GM19372 (cell line): Measurements from ENCODE around the gene INPP5B.
A peak's percentile ranks its signal among the peaks of the same experiment; 100 is the strongest.
"Not testable (repeated sequence)": the region's sequence is repeated elsewhere in the genome, so short reads cannot be mapped to it uniquely, and the experiment has no call there.

Source experiments
- ATAC-seq: cut with Tn5 transposase; IDR thresholded peaks from one replicate; pipeline ENCODE4 v1.9.1; 2021; ENCODE audit warnings: mild to moderate bottlenecking, low read depth, moderate library complexity; ENCODE audit not compliant: unreplicated experiment

Gene INPP5B

DNA sequence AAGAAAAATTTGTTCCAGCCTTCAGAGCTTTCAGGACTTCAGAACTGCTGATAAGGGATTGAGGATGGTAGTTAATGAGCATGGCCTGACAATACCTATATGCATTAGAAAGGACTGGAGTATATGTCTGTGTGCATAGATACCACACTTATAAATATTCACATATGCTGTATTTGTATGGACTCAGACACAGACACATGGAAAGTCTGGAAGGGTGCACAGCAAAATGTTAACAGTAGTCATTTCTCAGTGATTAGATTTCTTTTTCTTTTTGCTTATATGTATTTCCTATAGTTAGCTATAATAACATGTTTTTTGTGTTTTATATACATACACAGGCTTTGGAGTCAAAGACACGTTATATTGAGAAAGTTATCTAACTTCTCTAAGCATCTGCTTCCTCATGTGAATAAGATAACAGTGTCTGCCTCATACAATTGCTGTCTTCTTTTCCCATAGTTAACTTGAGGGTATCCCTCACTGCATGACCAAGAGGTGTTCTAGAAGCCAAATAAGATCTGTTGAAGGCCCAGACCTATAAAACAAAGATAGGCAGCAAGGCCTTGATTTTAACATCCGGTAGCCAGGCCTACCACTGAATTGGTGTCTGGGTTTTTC lies 31.3 kb downstream of the INPP5B start:
- no peak for ATAC-seq

DNA sequence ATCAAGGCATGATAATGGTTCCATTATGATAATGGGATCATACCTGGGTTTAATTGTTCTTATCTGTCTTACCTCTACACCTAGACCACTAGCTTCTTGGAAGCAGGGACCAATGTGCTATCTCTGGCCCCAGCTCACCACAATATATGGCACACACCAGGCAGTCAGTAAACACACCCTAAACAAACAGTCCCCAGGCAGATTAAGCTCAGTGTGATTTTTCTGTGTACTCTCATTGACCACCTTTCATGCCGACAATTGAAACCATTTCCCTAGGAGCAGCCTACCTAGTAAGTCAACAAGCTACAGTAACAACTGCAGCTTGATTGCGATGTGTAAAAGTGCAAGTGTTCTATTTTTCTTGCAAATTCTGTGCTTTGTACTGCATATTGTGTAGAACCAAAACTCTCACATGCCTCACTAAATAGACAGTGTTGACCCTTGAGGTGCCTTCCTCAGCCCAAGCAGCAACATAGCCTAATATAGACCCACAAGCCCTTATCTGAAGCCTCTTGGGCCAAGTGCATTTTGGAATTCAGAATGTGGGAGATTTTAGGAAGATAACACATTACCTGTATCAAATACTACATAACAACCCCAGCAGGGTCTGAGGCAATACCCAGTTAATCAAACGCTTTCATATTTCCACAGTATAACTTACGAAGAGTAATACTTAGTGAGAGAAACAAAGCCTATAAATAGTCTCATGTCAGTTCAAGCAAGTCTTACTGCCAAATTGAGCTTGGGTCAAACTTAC lies 32.0 kb downstream of the INPP5B start:
- no peak for ATAC-seq

GRCh38 chr1:37911478-37911877 lies 35.4 kb downstream of the INPP5B start:
- not testable (repeated sequence) for ATAC-seq

- not testable (repeated sequence) for ATAC-seq
Measured at GRCh38 chr1:37910886-37911285, 36.0 kb downstream of the INPP5B start.

DNA sequence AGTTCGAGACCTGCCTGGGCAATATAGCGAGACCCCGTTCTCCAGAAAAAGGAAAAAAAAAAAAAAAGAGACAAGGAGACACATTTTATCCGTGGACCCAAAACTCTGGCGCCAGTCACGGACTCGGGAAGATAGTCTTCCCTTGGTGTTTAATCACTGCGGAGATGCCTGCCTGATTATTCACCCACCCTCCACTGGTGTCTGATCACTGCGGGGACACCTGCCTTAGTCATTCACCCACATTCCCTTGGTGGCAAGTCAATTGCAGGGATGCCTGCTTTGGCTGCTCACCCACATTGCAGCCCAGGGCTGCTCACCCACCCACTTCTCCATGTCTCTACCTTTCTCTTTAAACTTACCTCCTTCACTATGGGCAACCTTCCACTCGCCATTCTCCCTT lies 38.3 kb downstream of the INPP5B start:
- not testable (repeated sequence) for ATAC-seq

- not testable (repeated sequence) for ATAC-seq
Measured at GRCh38 chr1:37907416-37908125, 39.3 kb downstream of the INPP5B start.

DNA sequence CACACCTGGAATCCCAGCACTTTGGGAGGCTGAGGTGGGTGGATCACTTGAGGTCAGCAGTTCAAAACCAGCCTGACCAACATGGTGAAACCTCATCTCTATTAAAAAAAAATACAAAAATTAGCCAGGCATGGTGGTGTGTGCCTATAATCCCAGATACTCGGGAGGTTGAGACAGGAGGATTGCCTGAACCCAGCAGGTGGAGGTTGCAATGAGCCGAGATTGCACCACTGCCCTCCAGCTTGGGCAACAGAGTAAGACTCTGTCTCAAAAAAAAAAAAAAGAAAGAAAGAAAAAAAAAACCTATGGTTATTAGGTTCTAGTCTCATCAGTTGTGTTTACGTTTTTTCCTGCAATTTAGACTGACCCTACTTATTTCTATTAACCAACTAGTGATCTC lies 40.3 kb downstream of the INPP5B start:
- ATAC-seq = not testable (repeated sequence)

DNA sequence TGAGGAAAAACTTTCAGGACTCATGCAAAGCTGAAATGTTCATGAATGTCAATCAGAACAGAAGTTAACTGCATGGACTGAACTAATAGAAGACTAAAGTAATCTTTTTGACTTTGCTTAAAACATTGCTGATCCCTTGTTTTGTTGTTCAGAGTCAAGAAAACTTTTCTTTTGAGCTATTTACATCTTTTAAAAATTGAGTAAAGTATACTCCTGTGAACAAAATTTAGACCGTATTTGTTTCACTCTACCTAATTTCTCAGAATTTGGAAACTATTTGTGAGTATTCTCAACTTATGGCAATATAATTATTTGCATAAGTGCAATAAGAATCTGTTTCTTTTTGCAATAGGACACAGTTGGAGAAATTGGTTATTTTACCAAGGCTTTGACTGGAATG lies 41.1 kb downstream of the INPP5B start:
- ATAC-seq = no peak

GRCh38 chr1:37903921-37904320 lies 42.9 kb downstream of the INPP5B start:
- ATAC-seq = not testable (repeated sequence)

DNA sequence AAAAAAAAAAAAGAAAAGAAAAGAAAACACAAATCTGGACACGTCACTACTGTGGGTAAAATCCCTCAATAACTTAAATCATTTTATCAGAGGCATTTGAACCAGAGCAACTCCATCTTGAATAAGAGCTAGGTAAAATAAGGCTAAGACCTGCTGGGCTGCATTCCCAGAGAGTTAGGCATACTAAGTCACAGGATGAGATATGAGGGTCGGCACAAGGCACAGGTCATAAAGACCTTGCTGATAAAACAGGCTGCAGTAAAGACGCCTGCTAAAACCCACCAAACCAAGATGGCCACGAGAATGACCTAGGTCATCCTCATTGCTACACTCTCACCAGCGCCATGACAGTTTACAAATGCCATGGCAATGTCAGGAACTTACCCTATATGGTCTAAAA lies 43.9 kb downstream of the INPP5B start:
- ATAC-seq = no peak

- ATAC-seq = no peak
Measured at GRCh38 chr1:37901893-37902225, 45.0 kb downstream of the INPP5B start.

DNA sequence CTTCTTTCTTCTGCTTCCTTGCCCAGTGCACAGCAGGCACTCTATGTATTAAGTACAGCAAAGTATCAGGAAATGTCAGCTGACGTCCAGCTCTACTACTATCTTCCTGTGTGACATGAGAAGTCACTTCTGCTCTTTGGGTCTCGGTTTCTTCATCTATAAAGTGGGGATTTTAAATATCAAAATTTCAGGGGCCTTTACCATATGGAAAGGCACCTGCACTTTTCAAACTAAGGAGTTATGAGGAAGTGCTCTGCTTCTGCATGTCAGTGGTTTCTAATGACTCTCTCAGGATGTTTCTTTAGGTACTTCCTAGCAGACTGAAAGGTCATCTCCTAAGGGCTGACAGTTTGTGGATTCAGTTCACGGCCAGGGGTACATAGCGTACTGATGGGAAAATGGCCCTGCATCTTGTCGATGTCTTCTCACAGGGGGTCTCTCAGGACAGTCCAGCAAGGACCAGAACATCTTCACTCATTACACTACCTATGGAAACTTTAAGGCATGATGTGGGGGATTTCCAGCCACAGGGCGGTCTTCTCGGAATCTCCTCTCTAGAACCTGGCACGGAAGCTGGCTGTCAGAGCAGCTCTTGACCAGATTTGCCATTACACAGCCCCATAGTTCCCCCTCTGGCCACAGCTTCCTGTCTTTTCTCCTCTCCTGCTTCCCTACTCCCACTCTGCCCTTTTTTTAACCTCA lies 45.5 kb downstream of the INPP5B start:
- peak; percentile 79 for ATAC-seq

- not testable (repeated sequence) for ATAC-seq
Measured at GRCh38 chr1:37897563-37897962, 49.3 kb downstream of the INPP5B start.

DNA sequence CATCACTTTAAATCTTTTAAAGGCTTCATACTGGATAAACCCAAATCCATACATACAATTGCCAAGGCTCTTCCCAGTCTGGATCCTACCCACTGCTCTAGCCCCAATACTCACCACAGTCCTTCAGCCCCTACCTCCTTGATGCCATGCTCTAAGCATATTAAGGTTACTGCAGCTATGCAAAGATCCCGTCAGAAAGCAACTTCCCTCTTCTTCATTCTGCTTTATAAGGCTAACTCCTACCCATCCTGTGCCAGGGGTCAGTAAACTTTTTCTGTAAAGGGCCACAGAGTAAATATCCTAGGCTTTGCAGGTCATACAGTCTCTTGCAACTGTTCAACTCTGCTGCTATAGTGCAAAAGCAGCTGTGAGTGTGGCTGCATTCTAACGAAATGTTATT lies 53.2 kb downstream of the INPP5B start:
- ATAC-seq = no peak

GRCh38 chr1:37892151-37893047 lies 54.5 kb downstream of the INPP5B start:
- no peak for ATAC-seq

- no peak for ATAC-seq
Measured at GRCh38 chr1:37890378-37891014, 56.4 kb downstream of the INPP5B start.

DNA sequence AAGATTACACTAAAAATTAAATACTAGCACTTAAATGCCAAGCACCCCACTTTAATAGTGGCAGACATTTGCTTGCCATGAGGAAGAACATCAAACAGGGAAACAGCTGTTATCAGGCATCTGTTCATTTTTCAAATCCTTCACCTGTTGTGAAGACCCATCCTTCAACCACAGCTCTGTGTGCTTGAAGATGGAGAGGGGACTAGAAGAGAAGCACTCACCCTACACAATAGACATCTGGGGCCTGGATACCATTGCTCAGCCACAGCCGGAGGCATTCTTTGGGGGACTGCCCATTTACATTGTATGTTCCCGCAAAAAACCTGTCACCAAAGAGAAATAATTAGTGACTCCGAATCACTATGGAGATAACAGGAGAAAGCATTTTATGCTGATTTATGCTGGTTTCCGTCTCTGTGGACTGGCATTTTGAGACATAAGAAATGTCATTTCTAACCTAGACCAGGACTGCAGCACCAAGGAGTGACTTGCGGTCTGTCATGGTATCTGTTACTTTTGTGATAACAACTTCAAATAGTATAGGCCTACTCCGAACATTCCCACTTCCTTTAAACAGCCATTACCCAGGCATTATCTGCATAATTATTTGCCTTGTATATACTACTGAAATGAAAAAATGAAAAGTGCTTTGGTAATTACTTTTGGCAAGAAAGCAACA lies 58.7 kb downstream of the INPP5B start:
- no peak for ATAC-seq

GRCh38 chr1:37884145-37884544 lies 62.7 kb downstream of the INPP5B start:
- no peak for ATAC-seq

DNA sequence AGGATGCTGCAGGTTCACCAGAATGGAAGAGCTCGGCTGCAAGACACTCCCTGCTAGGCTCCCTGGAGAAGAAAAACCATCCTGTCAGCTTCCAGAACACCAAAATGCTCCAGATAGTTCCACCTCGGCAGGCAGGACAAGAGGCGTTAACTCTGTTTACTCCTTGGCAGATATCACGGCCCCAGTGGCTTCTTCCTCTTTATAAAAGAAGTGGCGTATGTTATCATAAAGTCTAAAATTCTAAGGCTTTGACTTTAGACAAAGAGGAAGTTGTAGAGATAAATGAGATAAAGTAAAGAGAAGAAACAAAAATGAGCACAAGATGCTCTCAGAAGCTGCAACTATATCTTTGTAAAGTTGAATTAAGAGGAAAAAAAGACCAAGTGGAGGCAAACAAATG lies 63.2 kb downstream of the INPP5B start:
- ATAC-seq = no peak
